HG03354 (cell line): ENCODE measurements around the gene SOCS4.
"Not testable (repeated sequence)": the region's sequence is repeated elsewhere in the genome, so short reads cannot be mapped to it uniquely, and the experiment has no call there.

Experiments
- ATAC-seq: cut with Tn5 transposase; IDR thresholded peaks from one replicate; pipeline ENCODE4 v1.9.1; 2021; ENCODE audit warnings: mild to moderate bottlenecking; ENCODE audit not compliant: unreplicated experiment, poor library complexity, severe bottlenecking

The SOCS4 gene

GRCh38 chr14:55051423-55052268 lies 24.6 kb downstream of the SOCS4 start, which contains the start of gene MAPK1IP1L:
Gene MAPK1IP1L (plus strand): TSS chr14:55051647. CDS start chr14:55061684, 10,037 bp downstream.
- peak; percentile 92 for ATAC-seq

- peak; percentile 5 for ATAC-seq
These were observed 25.4 kb downstream of the SOCS4 start for GRCh38 chr14:55052269-55052930.

GRCh38 chr14:55053018-55053417 lies 26.0 kb downstream of the SOCS4 start:
- ATAC-seq, result no peak

- no peak for ATAC-seq
These were observed 26.5 kb downstream of the SOCS4 start for GRCh38 chr14:55053500-55053899.

- ATAC-seq, result no peak
These were observed 27.1 kb downstream of the SOCS4 start for GRCh38 chr14:55054098-55054497.

- ATAC-seq, result no peak
These were observed 30.9 kb downstream of the SOCS4 start for GRCh38 chr14:55057919-55058318.

GRCh38 chr14:55059333-55059732 lies 32.3 kb downstream of the SOCS4 start:
- no peak for ATAC-seq

- no peak for ATAC-seq
These were observed 35.7 kb downstream of the SOCS4 start for GRCh38 chr14:55062517-55063351.

GRCh38 chr14:55064896-55065295 lies 37.9 kb downstream of the SOCS4 start:
- ATAC-seq, result not testable (repeated sequence)

GRCh38 chr14:55065411-55065810 lies 38.4 kb downstream of the SOCS4 start:
- ATAC-seq, result no peak

- no peak for ATAC-seq
These were observed 39.2 kb downstream of the SOCS4 start for GRCh38 chr14:55066223-55066622.

- ATAC-seq, result no peak
These were observed 44.0 kb downstream of the SOCS4 start for GRCh38 chr14:55070981-55071411.

- peak; percentile 68 for ATAC-seq
These were observed 45.0 kb downstream of the SOCS4 start for GRCh38 chr14:55071870-55072640.

GRCh38 chr14:55073856-55074255 lies 46.8 kb downstream of the SOCS4 start:
- ATAC-seq, result no peak

GRCh38 chr14:55074662-55075061 lies 47.6 kb downstream of the SOCS4 start:
- ATAC-seq, result peak; percentile 47

GRCh38 chr14:55075628-55076175 lies 48.7 kb downstream of the SOCS4 start:
- ATAC-seq, result no peak

- peak; percentile 44 for ATAC-seq
These were observed 50.4 kb downstream of the SOCS4 start for GRCh38 chr14:55077170-55078151.

GRCh38 chr14:55079961-55080360 lies 52.9 kb downstream of the SOCS4 start:
- ATAC-seq, result not testable (repeated sequence)
